BJ (cell line): ENCODE measurements around the gene GLT1D1. TPM values are rescaled to one million over a fixed set of nuclear protein-coding genes. Genes with fewer than 3 reads are reported as not detected.

Experiments
- CTCF ChIA-PET: fragments of 350-600 bp; formaldehyde crosslinking; extraction: SDS; loops from one replicate; lab custom pipeline; 2021; ENCODE audit warnings: antibody characterized with exemption, inconsistent platforms; lab: Yijun Ruan, JAX
- POLR2A ChIA-PET: fragments of 300-600 bp; sonication (Branson Sonifier 250); formaldehyde crosslinking; extraction: SDS; loops from one replicate; lab custom pipeline; 2021; ENCODE audit warnings: antibody characterized with exemption; lab: Charles Lee
- DNase-seq: peaks from one replicate; pipeline ENCODE4 v3.0.0-alpha.2; 2011; ENCODE audit warnings: low read depth
- H3K27me3 ChIP-seq: 2 replicates; pipeline ENCODE4 v1.6.0; 2011; ENCODE audit warnings: low read length; ENCODE audit not compliant: control insufficient read depth, insufficient read depth
- H3K36me3 ChIP-seq: 2 replicates; pipeline ENCODE4 v1.5.1; 2011; ENCODE audit warnings: low read length; ENCODE audit not compliant: control insufficient read depth, insufficient read depth
- H3K4me3 ChIP-seq: 2 replicates; pipeline ENCODE4 v1.5.1; 2011; ENCODE audit warnings: low read depth, mild to moderate bottlenecking, control low read depth, low read length
- polyA plus RNA-seq: library from polyadenylated mRNA; depleted of rRNA; stranded (reverse); fragments of >200 nt; gene quantifications from 2 replicates; pipeline ENCODE4 v1.2.3, GENCODE V29; 2011
- TF ChIP-seq, protein P1 (sequence below): IDR thresholded peaks from 2 replicates; pipeline ENCODE4 v1.5.1; 2011; ENCODE audit warnings: low read depth, mild to moderate bottlenecking, control low read depth, inconsistent platforms, low read length, moderate library complexity; ENCODE audit not compliant: insufficient read depth

The GLT1D1 gene
- polyA plus RNA-seq, 1 experiment: not detected

DNA sequence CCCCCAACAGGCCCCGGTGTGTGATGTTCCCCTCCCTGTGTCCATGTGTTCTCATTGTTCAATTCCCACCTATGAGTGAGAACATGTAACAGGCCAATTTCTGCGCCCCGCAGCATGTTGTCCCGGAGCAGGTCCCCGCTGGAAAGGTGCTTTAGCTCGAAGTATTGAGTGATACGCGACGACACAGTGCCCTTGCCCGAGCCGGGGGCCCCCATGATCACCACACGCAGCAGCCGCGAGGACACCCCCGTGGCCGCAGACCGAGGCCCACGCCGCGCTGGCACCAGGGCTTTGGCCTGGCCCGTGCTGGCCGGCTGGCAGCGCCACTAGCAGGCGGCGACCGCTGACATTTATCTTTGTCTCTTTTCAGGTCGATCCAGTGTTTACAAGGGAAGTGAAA, 91.7 kb downstream of the GLT1D1 start:
- TF ChIP-seq, protein P1, sequence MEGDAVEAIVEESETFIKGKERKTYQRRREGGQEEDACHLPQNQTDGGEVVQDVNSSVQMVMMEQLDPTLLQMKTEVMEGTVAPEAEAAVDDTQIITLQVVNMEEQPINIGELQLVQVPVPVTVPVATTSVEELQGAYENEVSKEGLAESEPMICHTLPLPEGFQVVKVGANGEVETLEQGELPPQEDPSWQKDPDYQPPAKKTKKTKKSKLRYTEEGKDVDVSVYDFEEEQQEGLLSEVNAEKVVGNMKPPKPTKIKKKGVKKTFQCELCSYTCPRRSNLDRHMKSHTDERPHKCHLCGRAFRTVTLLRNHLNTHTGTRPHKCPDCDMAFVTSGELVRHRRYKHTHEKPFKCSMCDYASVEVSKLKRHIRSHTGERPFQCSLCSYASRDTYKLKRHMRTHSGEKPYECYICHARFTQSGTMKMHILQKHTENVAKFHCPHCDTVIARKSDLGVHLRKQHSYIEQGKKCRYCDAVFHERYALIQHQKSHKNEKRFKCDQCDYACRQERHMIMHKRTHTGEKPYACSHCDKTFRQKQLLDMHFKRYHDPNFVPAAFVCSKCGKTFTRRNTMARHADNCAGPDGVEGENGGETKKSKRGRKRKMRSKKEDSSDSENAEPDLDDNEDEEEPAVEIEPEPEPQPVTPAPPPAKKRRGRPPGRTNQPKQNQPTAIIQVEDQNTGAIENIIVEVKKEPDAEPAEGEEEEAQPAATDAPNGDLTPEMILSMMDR: no peak
- POLR2A ChIA-PET: no interaction called here
- Histone ChIP-seq H3K36me3 (no peaks in the 10 kb centered on the region), H3K4me3 (no peak overlapping the region), H3K27me3 (no peaks in the 10 kb centered on the region)
- no peak for DNase-seq
- CTCF ChIA-PET: no interaction called here

DNA sequence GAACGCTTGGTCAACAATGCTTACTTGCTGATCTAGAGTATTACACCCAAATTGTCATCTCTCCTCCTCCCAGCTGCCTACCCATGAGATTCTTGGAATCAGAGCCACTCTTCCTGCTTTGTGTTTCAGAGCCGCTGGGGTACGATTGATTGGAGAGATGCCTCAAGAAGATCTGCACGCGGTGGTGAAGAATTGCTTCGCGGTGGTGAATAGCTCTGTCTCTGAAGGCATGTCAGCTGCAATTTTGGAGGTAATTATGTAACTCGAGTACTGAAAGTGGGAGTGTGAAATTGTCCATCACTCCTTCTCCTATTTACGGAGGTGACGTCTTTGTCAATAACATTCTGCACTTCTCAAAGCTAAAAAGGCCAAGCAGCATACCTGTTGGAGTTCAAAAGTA, 93.9 kb downstream of the GLT1D1 start:
- H3K27me3 ChIP-seq: no peaks in the 10 kb centered on the region
- ChIA-PET CTCF (no interaction called here), POLR2A (no interaction called here)
- no peaks in the 10 kb centered on the region for H3K36me3 ChIP-seq
- H3K4me3 ChIP-seq: no peak overlapping the region
- TF ChIP-seq, protein P1: no peak
- no peak for DNase-seq

DNA sequence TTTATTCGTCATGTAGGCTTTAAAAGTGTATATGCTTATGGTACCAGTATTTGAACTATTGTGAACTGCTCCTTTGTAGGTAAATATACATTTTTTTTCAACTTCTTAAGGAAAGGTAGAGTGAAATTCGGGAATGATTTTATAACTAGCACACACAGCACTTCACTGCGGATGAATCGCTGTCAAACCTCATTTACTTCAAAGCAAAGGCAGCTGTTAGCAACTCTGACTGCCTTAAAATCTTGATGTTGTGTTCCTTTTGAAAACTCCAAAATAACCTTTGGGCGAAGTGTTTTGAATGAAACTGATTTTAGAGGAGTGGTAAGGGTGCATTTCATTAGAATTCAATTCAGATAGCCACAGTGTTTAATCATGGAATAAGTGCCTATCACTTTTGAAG, 95.8 kb downstream of the GLT1D1 start:
- no peak for DNase-seq
- ChIA-PET POLR2A (no interaction called here), CTCF (no interaction called here)
- Histone ChIP-seq H3K4me3 (no peak overlapping the region), H3K27me3 (no peaks in the 10 kb centered on the region), H3K36me3 (no peaks in the 10 kb centered on the region)
- TF ChIP-seq, protein P1: no peak

DNA sequence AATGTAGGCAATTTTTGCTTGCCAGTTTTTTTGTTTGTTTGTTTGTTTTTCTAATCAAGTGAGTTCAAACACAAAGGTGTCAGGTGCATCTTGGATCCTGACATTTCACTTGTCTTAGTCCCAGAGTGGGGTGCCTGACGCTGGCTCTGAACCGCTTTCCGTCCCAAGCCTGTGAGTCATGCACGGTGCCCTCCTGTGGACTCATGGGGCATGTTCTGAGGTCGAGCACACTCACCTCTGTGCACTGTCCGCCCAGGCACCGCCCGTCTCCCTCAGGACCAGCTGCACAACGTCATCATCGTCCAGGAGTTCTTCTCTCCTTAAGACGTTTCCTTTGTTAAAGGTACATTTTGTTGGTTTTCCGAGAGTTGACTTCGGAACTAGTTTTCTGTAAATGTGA, 98.2 kb downstream of the GLT1D1 start:
- ChIA-PET CTCF (no interaction called here), POLR2A (no interaction called here)
- no peak for DNase-seq
- Histone ChIP-seq H3K27me3 (no peaks in the 10 kb centered on the region), H3K36me3 (no peaks in the 10 kb centered on the region), H3K4me3 (no peak overlapping the region)
- TF ChIP-seq, protein P1: no peak

DNA sequence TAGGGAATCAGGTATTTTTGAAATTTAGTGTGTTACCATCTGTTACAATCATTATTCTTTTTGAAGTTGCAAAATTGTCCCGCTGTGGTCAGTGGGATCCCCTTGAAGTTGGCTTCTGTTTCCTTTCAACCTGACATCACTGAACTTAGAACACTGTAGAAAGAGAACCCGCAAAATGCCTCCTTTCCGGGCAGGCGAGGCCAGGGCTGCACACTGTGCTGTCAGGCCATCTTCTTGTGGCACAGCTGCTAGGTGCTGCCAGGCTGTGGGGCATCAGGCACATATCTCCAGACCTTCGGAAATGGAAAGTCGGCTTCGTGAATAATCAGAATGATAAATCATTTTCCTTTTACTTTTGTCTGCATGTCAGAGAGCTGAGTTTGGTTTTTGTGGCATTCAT, 103.5 kb downstream of the GLT1D1 start:
- CTCF ChIA-PET: no interaction called here
- Histone ChIP-seq H3K36me3 (no peaks in the 10 kb centered on the region), H3K4me3 (no peak overlapping the region), H3K27me3 (no peaks in the 10 kb centered on the region)
- TF ChIP-seq, protein P1: no peak
- POLR2A ChIA-PET: no interaction called here
- DNase-seq: no peak
